ENCODE measurements around the gene CCDC78. TPM values are rescaled to one million over a fixed set of nuclear protein-coding genes. Genes with fewer than 3 reads are reported as not detected.

Gene CCDC78
- total RNA-seq, 1 donor from 2014 or later = 3.2 TPM

GRCh38 chr16:741986-742629 is 15.9 kb upstream of the CCDC78 start:
- H3K4me3 Mint-ChIP-seq = peak overlapping the region; percentile 79
- H3K27me3 Mint-ChIP-seq (ENCODE audit: low read depth) = no peaks in the 10 kb centered on the region
- H3K4me1 Mint-ChIP-seq = peaks cover 9% of the 10 kb centered on the region
- no peak for DNase-seq (ENCODE audit: low spot score in 2 of 2, unreplicated experiment in 2 of 2)
- H3K36me3 Mint-ChIP-seq = peaks cover 5% of the 10 kb centered on the region
- no peak for TF ChIP-seq CTCF (IDR thresholded peaks at IDR 0.05; ENCODE audit: unreplicated experiment)
- H3K9me3 Mint-ChIP-seq = no peaks in the 10 kb centered on the region
- H3K27ac Mint-ChIP-seq = no peak overlapping the region

GRCh38 chr16:740764-741505 is 14.7 kb upstream of the CCDC78 start, which contains the start of gene CIAO3:
Gene CIAO3, minus strand, starts transcription at chr16:740997. Its CDS starts 12 bp downstream, at chr16:740985.
- peak within 1 kb of the TSS; percentile 80 for H3K27ac Mint-ChIP-seq
- peaks cover 9% of the 10 kb centered on the region for H3K4me1 Mint-ChIP-seq
- peak; percentile 93 for TF ChIP-seq CTCF (IDR thresholded peaks at IDR 0.05; ENCODE audit: unreplicated experiment)
- H3K27me3 Mint-ChIP-seq (ENCODE audit: low read depth) = no peaks in the 10 kb centered on the region
- peak within 1 kb of the TSS; percentile 79 for H3K4me3 Mint-ChIP-seq
- peak; percentile 94 to 99 for DNase-seq (ENCODE audit: low spot score in 2 of 2, unreplicated experiment in 2 of 2)
- H3K36me3 Mint-ChIP-seq = peaks cover 5% of the 10 kb centered on the region
- H3K9me3 Mint-ChIP-seq = no peaks in the 10 kb centered on the region

- H3K36me3 Mint-ChIP-seq = peaks cover 6% of the 10 kb centered on the region
- TF ChIP-seq CTCF (IDR thresholded peaks at IDR 0.05; ENCODE audit: unreplicated experiment) = no peak
- no peaks in the 10 kb centered on the region for H3K9me3 Mint-ChIP-seq
- peaks cover 9% of the 10 kb centered on the region for H3K4me1 Mint-ChIP-seq
- no peaks in the 10 kb centered on the region for H3K27me3 Mint-ChIP-seq (ENCODE audit: low read depth)
- H3K4me3 Mint-ChIP-seq = peak overlapping the region; percentile 79
- no peak overlapping the region for H3K27ac Mint-ChIP-seq
- no peak for DNase-seq (ENCODE audit: low spot score in 2 of 2, unreplicated experiment in 2 of 2)
Observed at GRCh38 chr16:740459-740763, 14.2 kb upstream of the CCDC78 start.

DNA sequence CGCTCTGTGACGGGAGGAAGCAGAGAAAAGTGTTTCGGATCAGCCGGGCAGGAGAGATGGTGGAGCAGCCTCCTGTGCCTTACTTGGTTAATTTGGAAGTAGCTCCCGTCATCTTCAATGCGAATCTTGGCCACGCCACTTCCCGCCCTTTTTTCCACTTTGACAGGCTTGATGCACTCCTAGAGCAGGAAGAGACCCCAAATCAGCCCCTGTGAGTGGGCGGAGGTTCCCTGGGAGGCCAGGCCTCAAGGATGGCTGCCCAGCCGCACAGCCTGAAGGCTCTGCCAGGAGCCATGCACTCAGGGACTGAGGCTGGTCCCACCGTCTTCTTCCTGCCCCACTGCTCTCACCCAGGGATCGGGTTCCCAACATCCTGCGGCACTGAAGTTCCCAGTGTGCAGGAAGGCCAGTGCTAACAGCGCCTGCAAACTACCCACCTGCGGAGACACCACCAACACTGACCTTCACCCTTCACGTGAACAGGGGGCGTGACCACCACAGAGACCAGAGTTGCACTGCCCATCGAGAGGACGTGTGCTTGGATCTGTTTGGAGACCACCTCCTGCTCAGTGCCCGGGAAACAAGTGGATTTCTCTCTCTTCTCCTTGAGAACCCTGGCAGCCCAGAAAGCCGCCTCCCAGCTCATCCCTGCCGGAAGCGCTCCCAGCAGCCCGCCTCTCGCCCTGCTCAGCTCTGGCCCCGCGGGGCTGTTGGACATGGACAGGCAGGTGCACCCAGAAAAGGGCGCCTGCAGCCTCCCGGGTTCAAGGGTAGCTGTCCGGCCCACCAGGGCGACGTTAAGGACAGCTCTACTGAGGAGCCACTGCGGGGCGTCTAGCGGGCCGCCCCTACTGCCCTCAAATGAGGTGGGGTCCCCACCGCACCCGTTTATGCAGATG is 13.6 kb upstream of the CCDC78 start:
- H3K4me3 Mint-ChIP-seq = peak overlapping the region; percentile 79
- H3K4me1 Mint-ChIP-seq = peaks cover 9% of the 10 kb centered on the region
- H3K36me3 Mint-ChIP-seq = peaks cover 10% of the 10 kb centered on the region
- DNase-seq (ENCODE audit: low spot score in 2 of 2, unreplicated experiment in 2 of 2) = no peak
- H3K27me3 Mint-ChIP-seq (ENCODE audit: low read depth) = no peaks in the 10 kb centered on the region
- no peak for TF ChIP-seq CTCF (IDR thresholded peaks at IDR 0.05; ENCODE audit: unreplicated experiment)
- H3K27ac Mint-ChIP-seq = no peak overlapping the region
- H3K9me3 Mint-ChIP-seq = no peaks in the 10 kb centered on the region

- H3K4me1 Mint-ChIP-seq = peaks cover 9% of the 10 kb centered on the region
- DNase-seq (ENCODE audit: low spot score in 2 of 2, unreplicated experiment in 2 of 2) = no peak
- H3K36me3 Mint-ChIP-seq = peaks cover 11% of the 10 kb centered on the region
- H3K4me3 Mint-ChIP-seq = no peak overlapping the region
- H3K27ac Mint-ChIP-seq = no peak overlapping the region
- H3K27me3 Mint-ChIP-seq (ENCODE audit: low read depth) = no peaks in the 10 kb centered on the region
- TF ChIP-seq CTCF (IDR thresholded peaks at IDR 0.05; ENCODE audit: unreplicated experiment) = no peak
- no peaks in the 10 kb centered on the region for H3K9me3 Mint-ChIP-seq
Observed at GRCh38 chr16:736936-737481, 10.8 kb upstream of the CCDC78 start.

All from mesothelial cell of epicardium (in vitro differentiated cells).